Endothelial cell of umbilical vein (primary cell): ENCODE results near the gene NMRAL1. TPM values are rescaled to one million over a fixed set of nuclear protein-coding genes. Genes with fewer than 3 reads are reported as not detected.

Experiments used
- BruUV-seq: library from RNA; stranded (reverse); fragments of 400-500 nt; replicated peaks from 2 replicates; lab custom pipeline; 2021; lab: Mats Ljungman, UMichigan
- CTCF ChIA-PET: fragments of 300-600, 350-600 bp; sonication (Branson Sonifier 250); formaldehyde crosslinking; loops from one replicate; lab custom pipeline; 2021; ENCODE audit warnings: antibody characterized with exemption, inconsistent platforms; lab: Charles Lee
- POLR2A ChIA-PET: fragments of 300-600, 350-600 bp; sonication (Branson Sonifier 250); formaldehyde crosslinking; loops from one replicate; lab custom pipeline; 2021; ENCODE audit warnings: antibody characterized with exemption, inconsistent platforms; lab: Charles Lee
- DNase-seq: peaks from one replicate; pipeline ENCODE4 v3.0.0-alpha.2; 2011; ENCODE audit warnings: low read depth, low spot score
- FAIRE-seq: peaks from 2 replicates; lab custom pipeline; 2011; peaks lifted over from hg19 to GRCh38; lab: Jason Lieb, UNC
- H2AFZ ChIP-seq: 2 replicates; pipeline ENCODE4 v1.6.0; 2012; ENCODE audit warnings: low read depth, low read length, control low read depth, inconsistent platforms
- H3K27ac ChIP-seq: 2 replicates; pipeline ENCODE4 v1.5.1; 2011; ENCODE audit warnings: low read depth, mild to moderate bottlenecking, control low read depth, low read length, moderate library complexity; ENCODE audit not compliant: insufficient read depth
- H3K27me3 ChIP-seq, 2 experiments: 2 replicates each; pipeline versions ENCODE4 v1.6.0 to v1.6.1; 2011; ENCODE audit warnings: low read length in 2 of 2, mixed read lengths in 1 of 2; ENCODE audit not compliant: control insufficient read depth in 2 of 2, insufficient read depth in 2 of 2
- H3K36me3 ChIP-seq, 2 experiments: 2 replicates in 1 of 2; 3 replicates in 1 of 2; pipeline ENCODE4 v1.5.1; 2011; ENCODE audit warnings: low read length in 2 of 2, mild to moderate bottlenecking in 1 of 2, moderate library complexity in 1 of 2; ENCODE audit not compliant: control insufficient read depth in 2 of 2, insufficient read depth in 2 of 2; ENCODE audit errors: extremely low read depth in 1 of 2
- H3K4me1 ChIP-seq: 3 replicates; pipeline ENCODE4 v1.5.1; 2011; ENCODE audit warnings: mild to moderate bottlenecking, low read length; ENCODE audit not compliant: control insufficient read depth, insufficient read depth; ENCODE audit errors: extremely low read depth
- H3K4me2 ChIP-seq: 2 replicates; pipeline ENCODE4 v1.6.1; 2011; ENCODE audit warnings: low read length, control low read depth, mixed read lengths; ENCODE audit not compliant: insufficient read depth
- H3K4me3 ChIP-seq, 3 experiments: fragments of 200-600 bp in 1 of 3; sonication (generic), shearing (Covaris generic) in 1 of 3; replicated peaks in 1 of 3; 2 replicates each; pipeline ENCODE4 v1.5.1; 2011 to 2016; ENCODE audit warnings: control low read depth in 3 of 3, low read length in 3 of 3, mild to moderate bottlenecking in 2 of 3, inconsistent platforms in 1 of 3, low read depth in 1 of 3, moderate library complexity in 1 of 3; ENCODE audit not compliant: insufficient read depth in 1 of 3
- H3K79me2 ChIP-seq: 2 replicates; pipeline ENCODE4 v1.6.0; 2012; ENCODE audit warnings: low read length, inconsistent platforms; ENCODE audit not compliant: control insufficient read depth, insufficient read depth
- H3K9ac ChIP-seq: replicated peaks from 2 replicates; pipeline ENCODE3; 2011; ENCODE audit warnings: low read length, control low read depth; ENCODE audit not compliant: insufficient read depth; ENCODE audit errors: extremely low read depth
- H3K9me1 ChIP-seq: replicated peaks from 3 replicates; pipeline ENCODE4 v1.6.0; 2011; ENCODE audit warnings: mild to moderate bottlenecking, low read length; ENCODE audit not compliant: control insufficient read depth, insufficient read depth; ENCODE audit errors: extremely low read depth
- H3K9me3 ChIP-seq: replicated peaks from 2 replicates; pipeline ENCODE4 v1.5.1; 2012; ENCODE audit warnings: low read length, inconsistent platforms; ENCODE audit not compliant: control insufficient read depth, insufficient read depth
- H4K20me1 ChIP-seq: replicated peaks from 2 replicates; pipeline ENCODE3; 2011; ENCODE audit warnings: mild to moderate bottlenecking, low read length; ENCODE audit not compliant: control insufficient read depth, insufficient read depth; ENCODE audit errors: extremely low read depth
- EZH2 ChIP-seq: IDR thresholded peaks from 2 replicates; pipeline ENCODE4 v1.6.1; 2012; ENCODE audit warnings: borderline replicate concordance, low read depth, mild to moderate bottlenecking, moderate library complexity, low read length, inconsistent platforms; ENCODE audit not compliant: severe bottlenecking
- FOS ChIP-seq: IDR thresholded peaks from 2 replicates; pipeline ENCODE4 v1.6.1; 2011; ENCODE audit warnings: mild to moderate bottlenecking, low read length, moderate library complexity, borderline replicate concordance; ENCODE audit not compliant: insufficient read depth
- GATA2 ChIP-seq: IDR thresholded peaks from 2 replicates; pipeline ENCODE4 v1.7.0; 2011; ENCODE audit warnings: low read depth, mild to moderate bottlenecking, moderate library complexity, mixed read lengths, low read length; ENCODE audit not compliant: insufficient read length, insufficient read depth
- JUN ChIP-seq: IDR thresholded peaks from 2 replicates; pipeline ENCODE4 v1.6.1; 2011; ENCODE audit warnings: borderline replicate concordance, low read depth; ENCODE audit not compliant: insufficient read length, insufficient read depth
- MYC ChIP-seq: IDR thresholded peaks from one replicate; pipeline ENCODE4 v1.6.1; 2011; ENCODE audit warnings: mild to moderate bottlenecking, low read depth, low read length
- POLR2A ChIP-seq: IDR thresholded peaks from 2 replicates; pipeline ENCODE4 v1.6.1; 2012; ENCODE audit warnings: low read depth, mild to moderate bottlenecking, control low read depth, low read length
- POLR2AphosphoS5 ChIP-seq: IDR thresholded peaks from 2 replicates; pipeline ENCODE4 v1.6.1; 2012; ENCODE audit warnings: low read depth, mild to moderate bottlenecking, control low read depth, low read length, moderate library complexity; ENCODE audit not compliant: insufficient read depth
- dilution Hi-C: fragments of 300-500 bp; cut with MboI; formaldehyde crosslinking; loops from one replicate; pipeline ENCODE4 v1.15.0; 2019; ENCODE audit warnings: low sequenced_read_pairs; ENCODE audit not compliant: extremely low pct_ligation_motif_present
- intact Hi-C: fragments of 100-400 bp; cut with micrococcal nuclease; formaldehyde crosslinking; loops from one replicate; pipeline ENCODE4 v1.10.0; 2022
- polyA plus RNA-seq, 4 experiments: library from polyadenylated mRNA; depleted of rRNA in 3 of 4; stranded (reverse) in 3 of 4; unstranded in 1 of 4; fragments of >200 nt; gene quantifications; 2 replicates each; pipeline versions ENCODE4 v1.2.1 to v1.2.3, GENCODE V29; 2011 to 2012; ENCODE audit warnings: missing spikeins in 1 of 4
- total RNA-seq: library from RNA; stranded (reverse); gene quantifications from 2 replicates; pipeline ENCODE4 v1.2.3, GENCODE V29; 2021
- TF ChIP-seq, protein P1 (sequence below), 2 donors: IDR thresholded peaks; 1 replicate in 1 of 2; 2 replicates in 1 of 2; pipeline ENCODE4 v1.5.1; 2011; ENCODE audit warnings: low read length in 2 of 2, mild to moderate bottlenecking in 2 of 2, moderate library complexity in 2 of 2, control low read depth in 1 of 2, inconsistent platforms in 1 of 2, low read depth in 1 of 2; ENCODE audit not compliant: insufficient read depth in 1 of 2; ENCODE audit errors: extremely low read depth in 1 of 2
- TF ChIP-seq, protein P2 (sequence below): IDR thresholded peaks from 2 replicates; pipeline ENCODE4 v1.6.1; 2011; ENCODE audit not compliant: insufficient read depth, insufficient read length

The NMRAL1 gene
- total and polyA plus RNA-seq, 2 donors (not counting 3 experiments of a cell fraction or from before 2014, with no cell fraction given): 48.0 to 84.4 TPM

DNA sequence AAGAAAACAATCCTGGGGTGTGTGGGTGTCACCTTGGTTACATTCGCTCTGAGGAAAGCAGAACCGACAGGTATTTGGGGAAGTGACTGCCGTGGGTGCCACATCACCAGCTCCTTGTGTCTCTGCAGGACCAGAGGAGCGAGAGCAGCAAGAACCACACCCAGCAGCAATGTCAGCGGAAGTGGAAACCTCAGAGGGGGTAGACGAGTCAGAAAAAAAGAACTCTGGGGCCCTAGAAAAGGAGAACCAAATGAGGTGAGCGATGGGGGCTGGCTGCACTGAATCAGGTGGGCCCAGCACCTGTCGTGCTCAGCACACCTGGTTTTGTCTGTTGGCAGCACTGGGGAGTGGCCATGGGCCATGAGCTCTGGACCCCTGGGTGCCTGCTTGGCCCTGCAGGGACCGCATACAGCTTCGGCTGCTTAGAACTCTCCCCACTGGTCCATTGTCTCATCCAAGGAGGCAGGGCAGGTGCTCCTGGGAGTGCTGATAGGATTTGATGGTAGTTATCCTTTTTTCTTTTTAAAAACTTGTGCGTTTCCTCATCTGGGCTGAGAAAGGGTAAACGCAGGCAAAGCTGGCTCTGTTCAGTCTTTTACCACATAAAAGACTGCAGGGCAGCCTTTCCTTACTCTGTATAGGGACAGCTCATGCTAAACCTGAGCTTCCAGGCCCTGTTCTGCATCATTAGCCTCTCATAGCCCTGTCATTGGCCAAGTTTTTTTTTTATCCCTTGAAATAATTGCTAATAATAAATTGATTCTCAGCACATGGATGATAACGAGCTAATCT lies 31.1 kb upstream of the NMRAL1 start:
- no peaks in the 10 kb centered on the region for H3K27me3 ChIP-seq
- no peak overlapping the region for H3K4me3 ChIP-seq
- H3K9ac ChIP-seq: no peak overlapping the region
- H3K79me2 ChIP-seq: peaks cover 18% of the 10 kb centered on the region
- BruUV-seq: no TSS peak
- ChIA-PET CTCF (interaction anchor here (0.8 to 6.5 kb wide), 14 partner anchors 9 to 451 kb away, joined by 3 to 109 read pairs (median 4); partner anchors contain the start of genes CDIP1 and HMOX2), POLR2A (no interaction called here)
- H3K27ac ChIP-seq: no peak overlapping the region
- DNase-seq: no peak
- intact Hi-C loops: loop anchor here (1.0 kb wide), 2 partner anchors 43 to 80 kb away; no protein-coding TSS in a partner anchor
- no peaks in the 10 kb centered on the region for H3K9me3 ChIP-seq
- peaks cover 16 to 30% of the 10 kb centered on the region in 2 experiments for H3K36me3 ChIP-seq
- dilution Hi-C loops: no loop called here
- FAIRE-seq: no peak
- no peak overlapping the region for H2AFZ ChIP-seq
- H3K4me2 ChIP-seq: no peak overlapping the region
- peaks cover 14% of the 10 kb centered on the region for H3K4me1 ChIP-seq
- TF ChIP-seq, protein P1, sequence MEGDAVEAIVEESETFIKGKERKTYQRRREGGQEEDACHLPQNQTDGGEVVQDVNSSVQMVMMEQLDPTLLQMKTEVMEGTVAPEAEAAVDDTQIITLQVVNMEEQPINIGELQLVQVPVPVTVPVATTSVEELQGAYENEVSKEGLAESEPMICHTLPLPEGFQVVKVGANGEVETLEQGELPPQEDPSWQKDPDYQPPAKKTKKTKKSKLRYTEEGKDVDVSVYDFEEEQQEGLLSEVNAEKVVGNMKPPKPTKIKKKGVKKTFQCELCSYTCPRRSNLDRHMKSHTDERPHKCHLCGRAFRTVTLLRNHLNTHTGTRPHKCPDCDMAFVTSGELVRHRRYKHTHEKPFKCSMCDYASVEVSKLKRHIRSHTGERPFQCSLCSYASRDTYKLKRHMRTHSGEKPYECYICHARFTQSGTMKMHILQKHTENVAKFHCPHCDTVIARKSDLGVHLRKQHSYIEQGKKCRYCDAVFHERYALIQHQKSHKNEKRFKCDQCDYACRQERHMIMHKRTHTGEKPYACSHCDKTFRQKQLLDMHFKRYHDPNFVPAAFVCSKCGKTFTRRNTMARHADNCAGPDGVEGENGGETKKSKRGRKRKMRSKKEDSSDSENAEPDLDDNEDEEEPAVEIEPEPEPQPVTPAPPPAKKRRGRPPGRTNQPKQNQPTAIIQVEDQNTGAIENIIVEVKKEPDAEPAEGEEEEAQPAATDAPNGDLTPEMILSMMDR (IDR thresholded peaks at IDR 0.05; ENCODE audit: extremely low read depth in 1 of 2, insufficient read depth in 1 of 2, low read depth in 1 of 2, low read length in 2 of 2): no peak
- TF ChIP-seq JUN (no peak), GATA2 (no peak), EZH2 (no peak), FOS (no peak), POLR2A (no peak), MYC (no peak), POLR2AphosphoS5 (no peak)
- TF ChIP-seq, protein P2, sequence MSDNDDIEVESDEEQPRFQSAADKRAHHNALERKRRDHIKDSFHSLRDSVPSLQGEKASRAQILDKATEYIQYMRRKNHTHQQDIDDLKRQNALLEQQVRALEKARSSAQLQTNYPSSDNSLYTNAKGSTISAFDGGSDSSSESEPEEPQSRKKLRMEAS: no peak
- peaks cover 2% of the 10 kb centered on the region for H3K9me1 ChIP-seq
- H4K20me1 ChIP-seq: no peaks in the 10 kb centered on the region
